AG10803 (cell line): ENCODE measurements around the gene PPP2R2C.

ENCODE experiments used
- DNase-seq: peaks from one replicate; pipeline ENCODE4 v3.0.0; 2010; ENCODE audit warnings: low read depth
- H3K4me3 ChIP-seq: 2 replicates; pipeline ENCODE4 v1.5.1; 2011; ENCODE audit warnings: mild to moderate bottlenecking, low read length, control low read depth
- CTCF ChIP-seq: conservative IDR thresholded peaks from 2 replicates; pipeline ENCODE4 v1.5.1; 2011; ENCODE audit warnings: mild to moderate bottlenecking, low read length, control low read depth, inconsistent platforms

Gene PPP2R2C

DNA sequence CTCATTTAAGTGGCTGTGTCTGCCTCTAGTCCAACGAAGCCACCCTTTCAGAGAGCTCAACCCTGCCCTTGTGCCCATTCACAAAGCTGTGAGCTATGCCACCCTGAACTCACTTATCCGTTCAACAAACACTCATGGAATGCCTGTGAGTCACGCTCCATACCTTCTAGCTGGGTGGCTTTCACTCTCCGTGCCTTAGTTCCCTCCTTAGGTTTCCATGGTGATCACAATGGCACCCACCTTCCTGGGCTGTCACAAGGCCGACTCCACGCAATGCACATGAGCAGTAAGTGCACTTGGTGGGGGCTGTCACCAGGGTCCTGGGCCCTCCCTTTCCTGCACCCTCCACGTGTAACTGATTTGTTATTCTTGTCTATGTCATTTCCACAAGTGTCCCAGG, 37.2 kb upstream of the PPP2R2C start:
- peak; percentile 1 for DNase-seq
- H3K4me3 ChIP-seq, result no peak overlapping the region
- no peak for TF ChIP-seq CTCF

GRCh38 chr4:6507345-6507744, 34.9 kb upstream of the PPP2R2C start:
- DNase-seq, result no peak
- no peak overlapping the region for H3K4me3 ChIP-seq
- TF ChIP-seq CTCF, result no peak

GRCh38 chr4:6506616-6507140, 34.3 kb upstream of the PPP2R2C start:
- TF ChIP-seq CTCF, result no peak
- H3K4me3 ChIP-seq, result no peak overlapping the region
- DNase-seq, result no peak

DNA sequence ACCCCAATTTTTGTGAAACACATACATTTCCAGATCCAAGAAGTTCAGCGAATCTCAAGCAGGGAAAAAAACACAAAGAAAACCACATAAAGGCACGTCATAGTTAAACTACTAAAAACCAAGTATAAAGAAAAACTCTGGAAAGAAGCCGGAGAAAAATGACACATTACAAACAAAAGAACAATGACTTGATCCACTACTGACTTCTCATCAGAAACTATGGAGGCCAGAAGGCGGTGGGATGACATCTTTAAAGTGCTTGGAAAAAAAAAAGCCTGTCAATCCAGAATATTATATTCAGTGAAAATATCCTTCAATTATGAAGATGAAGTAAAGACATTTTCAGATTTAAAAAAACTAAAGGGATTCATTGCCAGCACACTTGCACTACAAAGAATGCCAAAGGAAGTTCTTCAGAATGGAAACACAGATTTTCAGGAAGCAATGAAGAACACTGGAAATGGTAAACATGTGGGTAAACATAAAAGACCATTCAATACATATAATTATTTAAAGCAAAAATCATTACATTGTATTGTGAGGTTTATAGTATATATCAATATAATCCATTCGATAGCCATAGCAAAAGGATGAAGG, 32.6 kb upstream of the PPP2R2C start:
- DNase-seq, result no peak
- TF ChIP-seq CTCF, result no peak
- no peak overlapping the region for H3K4me3 ChIP-seq

GRCh38 chr4:6502747-6503465, 30.5 kb upstream of the PPP2R2C start:
- DNase-seq, result no peak
- H3K4me3 ChIP-seq, result no peak overlapping the region
- TF ChIP-seq CTCF, result no peak

DNA sequence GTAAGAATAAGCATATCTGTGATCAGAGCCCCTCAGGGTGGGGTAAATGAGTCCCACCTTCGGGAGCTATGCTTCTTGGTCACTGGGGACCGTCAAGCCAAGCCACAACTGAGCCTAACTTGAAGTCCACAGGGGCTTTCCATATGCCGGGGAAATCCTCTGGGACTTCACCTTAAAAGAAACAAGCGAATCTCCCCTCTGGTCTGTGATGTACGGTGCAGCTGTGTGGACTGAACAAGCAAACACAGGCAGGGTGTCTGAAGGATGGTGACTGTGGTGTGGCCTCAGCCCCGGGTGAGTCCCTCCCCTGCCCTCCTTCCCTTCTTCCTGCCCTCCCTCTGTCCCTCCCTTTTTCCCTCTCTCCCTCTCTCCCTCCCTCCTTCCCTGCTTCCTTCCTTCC, 29.7 kb upstream of the PPP2R2C start:
- no peak for DNase-seq
- no peak overlapping the region for H3K4me3 ChIP-seq
- TF ChIP-seq CTCF, result no peak

DNA sequence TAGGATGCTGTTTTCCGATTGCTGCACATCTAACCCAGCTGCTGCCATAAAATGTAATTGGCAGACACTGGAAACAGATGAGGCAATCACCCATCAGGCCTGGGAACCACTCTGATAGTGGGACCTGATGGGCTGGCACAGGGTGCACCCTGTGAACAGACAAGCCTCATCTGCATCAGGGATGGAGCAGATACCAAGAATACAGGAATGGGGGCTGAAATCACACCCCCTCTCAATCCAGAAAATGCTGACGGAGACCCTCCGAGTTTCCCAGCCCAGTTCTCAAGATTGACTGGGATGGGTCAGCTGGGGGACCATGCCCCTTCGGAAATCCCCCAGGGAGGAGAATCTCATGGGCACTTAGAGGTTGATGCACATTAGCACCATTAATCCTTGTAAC, 28.8 kb upstream of the PPP2R2C start:
- TF ChIP-seq CTCF, result no peak
- no peak overlapping the region for H3K4me3 ChIP-seq
- DNase-seq, result no peak
